NK-92 treated with Interleukin-12 subunit alpha and Interleukin-12 subunit beta, amount 100 ng/mL, for 24 hours (cell line): ENCODE measurements around the gene ARHGAP35.
A peak's percentile ranks its signal among the peaks of the same experiment; 100 is the strongest.
"Not testable (repeated sequence)": the region's sequence is repeated elsewhere in the genome, so short reads cannot be mapped to it uniquely, and the experiment has no call there.

Experiments
- DNase-seq: peaks from one replicate; lab custom pipeline; 2025; lab: John Stamatoyannopoulos, UW

ARHGAP35 gene

DNA sequence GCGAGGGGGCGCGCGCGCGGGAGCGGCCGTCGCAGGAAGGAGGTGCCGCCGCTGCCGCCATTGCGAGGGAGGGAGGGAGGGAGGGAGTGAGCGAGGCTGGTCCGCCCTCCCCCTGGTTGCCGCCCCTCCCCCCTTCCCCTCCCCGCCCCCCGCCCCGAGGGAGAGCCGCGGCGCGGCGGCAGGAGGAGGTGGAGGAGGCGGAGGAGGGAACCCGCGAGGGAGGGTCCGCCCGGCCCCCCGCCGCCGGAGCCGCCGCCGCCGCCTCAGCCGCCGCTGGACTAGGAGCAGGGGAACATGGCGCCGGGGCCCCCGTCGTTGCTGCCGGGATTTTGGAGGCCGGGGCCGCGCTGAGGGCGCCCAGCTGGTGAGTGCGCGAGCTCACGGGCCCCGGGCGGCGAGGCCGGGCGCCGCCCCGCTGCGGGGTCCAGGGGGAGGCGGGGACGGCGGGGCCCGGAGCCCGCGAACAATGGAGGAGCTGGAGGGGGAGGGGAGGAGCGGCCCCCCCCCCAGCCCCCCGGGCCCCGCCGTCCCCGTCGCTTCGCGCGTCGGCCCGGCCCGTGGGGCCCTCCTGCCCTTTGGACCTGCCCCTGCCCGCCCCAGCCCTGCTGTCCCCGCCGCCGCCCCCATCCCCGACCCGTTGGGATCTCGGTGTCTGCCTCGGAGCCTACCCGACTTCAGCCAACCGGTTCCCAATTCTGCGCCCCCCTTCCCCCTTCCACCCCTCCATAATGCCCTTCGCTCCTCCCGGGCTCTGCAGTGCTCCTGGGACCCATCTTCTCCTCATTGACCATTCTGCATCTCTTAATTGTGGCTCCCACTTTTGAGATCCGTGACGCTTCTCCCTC lies at the start of gene ARHGAP35:
TSS of gene ARHGAP35 (plus strand) at position 152 of the 845 bp plus-strand sequence. CDS start 57,679 bp downstream, outside the sequence.
- peak; percentile 28 for DNase-seq

DNA sequence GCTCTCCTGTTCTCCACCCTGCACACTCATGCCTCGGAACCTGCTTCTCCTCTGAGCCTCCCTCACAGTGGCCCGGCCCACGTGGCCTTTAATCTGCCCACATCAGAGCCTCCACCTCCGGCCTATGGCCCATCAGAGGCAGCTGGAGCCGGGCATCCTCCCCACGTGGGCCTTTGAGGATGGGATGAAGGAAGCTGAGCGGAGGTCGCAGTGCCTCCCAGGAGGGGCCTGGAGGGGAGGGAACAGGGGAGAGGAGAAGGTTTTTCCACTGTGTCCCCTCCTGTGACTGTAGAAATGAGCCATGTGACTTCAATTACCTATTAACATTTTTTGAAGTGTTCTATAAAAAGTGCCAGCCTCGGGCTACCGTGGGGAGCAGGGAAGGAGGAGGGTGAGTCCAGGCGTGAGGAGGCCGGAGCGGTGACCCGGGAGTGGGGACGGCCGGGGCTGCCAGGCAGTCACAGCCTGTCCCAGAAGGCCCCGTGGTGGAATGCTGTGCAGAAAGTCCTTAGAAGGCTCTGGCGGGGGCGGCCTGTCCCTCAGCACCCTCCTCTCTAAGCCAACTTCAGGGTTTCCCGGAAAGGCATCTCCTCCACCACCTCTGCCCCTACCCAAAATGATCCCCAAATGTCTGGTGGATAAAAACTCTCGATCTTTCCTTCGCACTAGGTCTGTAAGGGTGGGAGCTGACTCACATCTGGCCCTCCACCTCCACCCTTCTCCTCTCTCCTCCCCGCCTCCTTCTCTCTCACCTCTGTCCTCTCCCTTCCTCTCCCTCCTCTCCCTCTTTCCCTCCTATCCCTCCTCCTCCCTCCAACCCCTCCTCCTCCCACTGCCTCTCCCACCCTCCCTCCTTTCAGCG lies 47.6 kb upstream of the ARHGAP35 start:
- DNase-seq: no peak

DNA sequence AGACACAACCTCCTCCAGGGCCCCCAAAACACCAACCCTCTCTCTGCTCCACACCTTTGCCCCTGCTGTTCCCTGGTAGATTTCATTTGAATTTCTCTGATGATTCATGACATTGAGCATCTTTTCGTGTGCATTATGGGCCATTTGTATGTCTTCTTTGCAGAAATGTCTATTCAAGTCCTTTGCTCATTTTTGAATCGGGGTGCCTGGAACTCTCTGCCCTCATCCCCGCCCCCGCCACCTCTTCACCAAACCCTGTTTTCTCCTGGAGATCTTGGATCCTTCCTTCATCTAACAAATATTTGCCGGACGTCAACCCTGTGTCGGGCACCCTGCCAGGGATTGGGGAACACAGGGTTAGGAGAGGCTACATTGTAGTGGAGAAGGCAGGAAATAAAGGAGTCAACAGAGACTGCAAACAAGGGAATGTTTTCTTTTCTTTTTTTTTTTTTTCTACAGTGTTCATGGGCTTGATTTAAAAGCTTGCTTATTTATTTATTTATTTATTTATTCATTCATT lies 46.9 kb upstream of the ARHGAP35 start:
- DNase-seq: no peak

DNA sequence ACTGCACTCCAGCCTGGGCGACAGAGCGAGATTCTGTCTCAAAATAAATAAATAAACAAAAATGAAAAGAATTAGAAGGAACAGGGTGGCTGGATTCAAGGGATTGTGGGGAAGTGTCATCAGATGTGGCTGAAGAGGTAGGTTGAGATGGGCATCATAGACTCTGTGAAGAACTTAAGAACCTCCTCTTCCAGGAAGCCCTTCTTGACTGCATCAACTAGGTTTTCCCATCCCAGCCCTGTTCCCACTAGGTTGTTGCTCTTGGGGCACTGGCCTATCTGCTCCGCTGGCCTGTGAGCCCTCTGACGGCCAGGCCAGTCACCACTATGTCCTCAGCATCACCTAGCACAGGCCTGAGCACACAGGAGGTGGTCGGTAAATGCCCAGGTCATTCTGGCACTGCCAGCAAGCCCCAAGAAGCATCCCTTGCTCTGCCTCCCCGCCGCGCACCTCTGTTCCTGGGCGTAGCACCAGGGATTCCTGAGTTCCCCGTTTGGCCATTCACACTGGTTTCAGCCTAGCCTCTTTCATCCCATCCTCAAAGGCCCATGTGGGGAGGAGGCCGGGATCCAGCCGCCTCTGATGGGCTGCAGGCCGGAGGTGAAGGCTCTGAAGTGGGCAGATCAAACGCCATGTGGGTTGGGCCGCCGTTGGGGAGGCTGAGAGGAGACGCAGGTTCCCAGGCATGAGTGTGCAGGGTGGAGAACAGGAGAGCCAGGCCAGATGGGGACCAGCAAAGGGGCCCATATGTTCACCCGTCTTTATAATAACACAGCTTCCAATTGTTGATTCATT lies 44.8 kb upstream of the ARHGAP35 start:
- DNase-seq: no peak

DNA sequence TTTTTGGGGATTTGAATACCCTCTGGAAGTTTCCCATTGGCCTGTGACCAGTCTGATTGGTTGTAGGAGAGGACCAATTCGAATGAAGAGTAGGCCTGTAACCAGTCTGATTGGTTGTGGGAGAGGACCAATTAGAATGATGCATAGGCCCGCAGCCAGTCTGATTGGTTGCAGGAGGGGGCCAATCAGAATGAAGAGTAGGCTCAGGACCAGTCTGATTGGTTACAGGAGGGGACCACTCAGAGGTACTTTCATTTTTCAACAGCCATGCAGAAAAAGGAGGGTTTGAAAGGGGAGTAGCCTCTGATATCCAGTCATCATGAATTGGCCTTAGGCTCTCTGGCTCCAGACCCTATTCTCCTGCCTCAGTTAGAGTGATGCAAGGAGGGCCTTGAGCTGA lies 42.0 kb upstream of the ARHGAP35 start:
- DNase-seq: no peak

DNA sequence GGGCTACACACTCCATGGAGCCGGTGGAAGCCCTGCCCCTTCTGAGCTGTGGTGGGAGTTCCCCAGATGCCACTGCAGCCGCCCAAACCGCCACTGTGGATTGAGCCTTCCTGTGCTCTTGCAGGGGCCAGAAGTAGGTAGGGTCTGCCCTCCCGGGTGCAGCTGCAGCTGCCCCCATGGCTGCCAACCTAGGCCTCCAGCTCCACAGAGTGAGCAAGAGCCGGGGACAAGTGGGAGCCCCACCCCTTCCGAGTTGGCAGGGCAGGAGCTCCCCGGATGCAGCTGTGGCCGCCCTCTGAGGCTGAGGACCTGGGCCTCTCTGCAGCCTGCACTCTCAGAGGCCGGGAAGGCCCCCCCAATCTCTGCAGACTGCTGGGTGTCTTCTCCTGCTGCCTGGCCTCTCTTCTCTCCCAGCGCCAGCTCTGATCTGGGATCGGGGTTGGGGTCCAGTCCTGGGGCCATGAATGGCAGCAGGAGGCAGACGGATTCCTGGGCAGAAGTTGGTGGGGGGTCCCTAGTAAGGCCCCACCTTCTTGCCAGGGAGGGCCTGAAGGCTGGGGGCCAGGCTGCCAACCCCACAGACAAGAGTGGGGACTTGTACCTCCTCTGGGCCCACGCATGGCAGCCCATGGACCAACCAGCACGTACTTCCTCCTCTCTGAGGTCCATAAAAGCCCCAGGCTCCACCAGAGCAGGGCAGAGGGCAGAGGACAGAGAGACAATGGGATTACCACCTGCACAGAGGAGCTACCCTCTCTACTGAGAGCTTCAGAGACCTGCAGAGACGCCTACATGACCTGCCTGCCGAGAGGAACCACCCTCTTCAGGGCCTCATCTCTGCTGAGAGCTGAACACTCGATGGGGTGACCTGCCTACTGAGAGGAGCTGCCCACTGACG lies 39.0 kb upstream of the ARHGAP35 start:
- DNase-seq: no peak

DNA sequence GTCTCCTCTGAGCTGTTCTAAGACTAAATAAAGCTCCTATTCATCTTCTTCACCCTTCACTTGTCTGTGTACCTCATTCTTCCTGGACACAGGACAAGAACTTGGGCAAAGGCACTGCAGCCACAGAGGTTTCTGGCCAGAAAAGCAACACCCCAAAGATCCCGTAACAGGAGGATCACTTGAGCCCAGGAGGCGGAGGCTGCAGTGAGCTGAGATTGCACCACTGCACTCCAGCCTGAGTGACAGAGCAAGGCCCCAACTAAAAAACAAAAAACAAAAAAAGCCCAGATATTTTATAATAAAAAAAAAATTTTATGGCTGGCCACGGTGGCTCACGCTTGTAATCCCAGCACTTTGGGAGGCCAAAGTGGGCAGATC lies 38.4 kb upstream of the ARHGAP35 start:
- not testable (repeated sequence) for DNase-seq

DNA sequence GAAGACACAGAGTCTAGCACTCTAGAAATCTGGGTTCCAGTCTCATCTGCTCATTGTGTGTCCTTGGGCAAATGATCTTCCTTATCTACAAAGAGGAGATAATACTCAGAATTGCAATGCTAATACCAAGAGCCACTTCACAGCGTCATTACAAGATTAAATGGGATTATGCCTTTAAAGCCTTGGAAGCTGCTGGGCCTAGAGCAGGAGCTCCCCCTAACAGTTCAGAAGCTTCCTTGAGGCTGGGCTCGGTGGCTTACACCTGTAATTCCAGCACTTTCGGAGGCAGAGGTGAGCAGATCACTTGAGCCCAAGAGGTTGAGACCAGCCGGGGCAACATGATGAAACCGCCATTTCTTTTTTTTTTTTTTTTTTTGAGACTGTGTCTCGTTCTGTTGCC lies 37.7 kb upstream of the ARHGAP35 start:
- no peak for DNase-seq

DNA sequence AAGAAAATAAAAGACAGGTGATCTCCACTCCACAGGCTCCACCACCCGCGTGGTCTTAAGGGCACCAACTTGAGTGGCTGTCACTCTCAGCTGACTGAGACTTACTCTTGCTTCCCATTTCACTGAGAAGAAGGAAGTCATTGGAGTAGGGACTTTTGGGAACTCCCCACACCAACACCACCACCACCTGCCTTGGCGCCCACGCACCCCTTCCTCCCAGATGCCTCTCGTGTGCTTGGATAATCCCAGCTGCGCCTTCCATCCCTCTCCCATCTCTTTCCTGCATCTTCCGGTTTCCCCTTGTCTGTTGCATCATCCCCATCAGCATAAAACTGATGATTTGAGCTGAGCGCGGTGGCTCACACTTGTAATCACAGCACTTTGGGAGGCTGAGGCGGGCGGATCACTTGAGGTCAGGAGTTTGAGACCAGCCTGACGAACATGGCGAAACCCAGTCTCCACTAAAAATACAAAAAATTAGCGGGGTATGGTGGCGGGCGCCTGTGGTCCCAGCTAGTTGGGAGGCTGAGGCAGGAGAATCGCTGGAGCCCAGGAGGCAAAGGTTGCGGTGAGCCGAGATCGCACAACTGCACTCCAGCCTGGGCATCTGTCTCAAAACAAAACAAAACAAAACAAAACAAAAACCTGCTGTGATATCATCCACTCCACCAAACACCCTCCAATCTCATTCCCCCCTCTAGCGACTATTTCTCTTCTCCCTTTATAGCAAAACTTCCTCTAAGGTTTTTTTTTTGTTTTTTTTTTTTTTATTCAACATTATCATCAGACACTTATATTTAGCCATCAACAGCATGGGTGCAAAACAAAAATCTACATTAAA lies 35.7 kb upstream of the ARHGAP35 start:
- no peak for DNase-seq

DNA sequence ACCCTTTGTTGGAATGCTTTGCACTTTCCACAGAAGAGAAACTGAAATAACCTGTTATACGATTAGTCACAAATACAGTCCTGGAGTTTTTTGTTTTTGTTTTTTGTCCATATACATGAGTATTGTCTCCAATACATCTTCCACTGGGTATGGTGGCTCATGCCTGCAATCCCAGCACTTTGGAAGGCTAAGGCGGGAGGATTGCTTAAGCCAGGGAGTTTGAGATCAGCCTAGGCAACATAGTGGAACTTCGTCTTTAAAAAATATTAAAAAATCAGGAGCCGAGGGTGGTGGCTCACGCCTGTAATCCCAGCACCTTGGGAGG lies 35.1 kb upstream of the ARHGAP35 start:
- no peak for DNase-seq

DNA sequence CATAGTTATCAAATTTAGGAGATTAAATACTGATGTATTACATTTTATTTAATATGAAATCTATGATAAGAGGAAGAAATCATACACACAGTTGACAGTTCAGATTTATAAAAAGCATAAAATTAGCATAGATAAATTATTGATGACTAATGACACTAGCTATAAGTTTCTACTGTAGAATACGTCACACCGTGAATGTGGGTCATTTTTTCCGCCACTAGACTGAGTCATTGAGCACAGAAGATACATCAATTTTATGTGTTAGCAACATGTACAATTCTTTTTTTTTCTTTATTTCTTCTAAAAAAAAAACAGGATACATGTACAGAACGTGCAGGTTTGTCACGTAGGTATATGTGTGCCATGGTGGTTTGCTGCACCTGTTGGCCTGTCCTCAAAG lies 32.3 kb upstream of the ARHGAP35 start:
- DNase-seq: no peak

DNA sequence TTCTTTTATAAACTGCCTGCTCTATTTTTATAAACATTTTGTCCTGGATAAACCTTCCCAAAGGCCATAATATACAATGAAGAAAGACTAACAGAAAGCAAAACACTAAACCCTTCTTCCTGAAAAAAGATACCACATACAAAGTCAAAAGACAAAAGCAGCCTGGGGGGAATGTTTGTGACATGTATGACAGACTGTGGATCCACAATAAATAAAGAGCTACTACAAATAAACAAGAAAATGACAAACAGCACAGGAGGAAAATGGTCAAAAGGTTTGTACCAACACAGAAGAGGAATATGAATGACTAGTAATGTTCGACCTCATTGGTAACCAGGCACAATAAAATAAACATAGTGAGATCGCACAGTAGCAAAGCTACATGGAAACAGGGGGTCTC lies 29.9 kb upstream of the ARHGAP35 start:
- DNase-seq: no peak

DNA sequence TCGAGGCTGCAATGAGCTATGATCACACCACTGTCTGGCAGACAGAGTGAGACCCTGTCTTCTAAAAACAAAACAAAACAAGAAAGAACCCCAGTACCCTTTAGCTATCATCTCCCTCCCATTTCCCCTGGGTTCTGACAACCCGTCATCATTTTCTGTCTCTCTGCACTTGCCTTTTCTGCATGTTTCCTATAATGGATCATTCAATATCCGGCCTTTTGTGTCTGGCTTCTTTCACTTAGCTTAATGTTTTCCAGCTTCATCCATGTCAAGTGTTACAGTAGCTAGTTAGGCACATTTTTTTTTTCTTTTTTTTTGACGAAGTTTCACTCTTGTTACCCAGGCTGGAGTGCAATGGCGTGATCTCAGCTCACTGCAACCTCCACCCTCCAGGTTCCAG lies 26.7 kb upstream of the ARHGAP35 start:
- no peak for DNase-seq

DNA sequence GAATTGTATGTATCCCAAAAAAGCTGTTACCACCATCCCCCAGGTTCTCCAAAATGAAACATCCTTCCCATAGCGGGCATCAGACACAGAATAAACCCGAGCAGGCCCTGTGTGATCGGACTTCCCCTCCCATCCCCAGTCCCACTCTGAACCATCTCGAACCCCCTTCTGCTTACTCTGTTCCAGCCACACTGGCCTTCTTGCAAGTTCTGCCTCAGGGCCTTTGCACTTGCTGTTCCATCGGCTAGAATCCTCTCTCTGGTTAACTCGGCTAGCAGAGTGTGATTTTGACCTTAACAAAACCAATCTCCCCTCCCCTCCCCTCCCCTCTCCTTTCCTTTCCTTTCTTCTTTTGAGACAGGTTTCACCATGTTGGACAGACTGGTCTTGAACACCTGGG lies 25.8 kb upstream of the ARHGAP35 start:
- no peak for DNase-seq

DNA sequence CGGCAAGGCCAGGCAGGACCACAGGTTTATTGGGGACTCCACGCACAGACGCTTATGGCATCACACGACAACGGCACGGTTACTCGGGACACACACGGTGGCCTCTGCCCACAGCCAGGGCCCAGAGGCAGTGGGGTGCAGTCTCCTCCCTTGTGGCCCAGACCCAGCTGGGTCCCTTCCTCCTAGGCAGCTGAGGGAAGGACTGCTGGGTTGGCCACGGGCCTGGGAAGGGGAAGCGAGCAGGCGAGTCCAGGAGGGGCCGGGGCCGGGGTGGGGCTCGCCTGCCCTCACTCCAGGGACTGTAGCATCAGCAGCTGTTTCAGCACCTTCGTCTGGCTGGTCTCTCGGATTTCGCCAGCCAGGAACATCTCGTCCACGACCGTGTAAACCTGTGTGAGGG lies 22.6 kb upstream of the ARHGAP35 start:
- DNase-seq: no peak

DNA sequence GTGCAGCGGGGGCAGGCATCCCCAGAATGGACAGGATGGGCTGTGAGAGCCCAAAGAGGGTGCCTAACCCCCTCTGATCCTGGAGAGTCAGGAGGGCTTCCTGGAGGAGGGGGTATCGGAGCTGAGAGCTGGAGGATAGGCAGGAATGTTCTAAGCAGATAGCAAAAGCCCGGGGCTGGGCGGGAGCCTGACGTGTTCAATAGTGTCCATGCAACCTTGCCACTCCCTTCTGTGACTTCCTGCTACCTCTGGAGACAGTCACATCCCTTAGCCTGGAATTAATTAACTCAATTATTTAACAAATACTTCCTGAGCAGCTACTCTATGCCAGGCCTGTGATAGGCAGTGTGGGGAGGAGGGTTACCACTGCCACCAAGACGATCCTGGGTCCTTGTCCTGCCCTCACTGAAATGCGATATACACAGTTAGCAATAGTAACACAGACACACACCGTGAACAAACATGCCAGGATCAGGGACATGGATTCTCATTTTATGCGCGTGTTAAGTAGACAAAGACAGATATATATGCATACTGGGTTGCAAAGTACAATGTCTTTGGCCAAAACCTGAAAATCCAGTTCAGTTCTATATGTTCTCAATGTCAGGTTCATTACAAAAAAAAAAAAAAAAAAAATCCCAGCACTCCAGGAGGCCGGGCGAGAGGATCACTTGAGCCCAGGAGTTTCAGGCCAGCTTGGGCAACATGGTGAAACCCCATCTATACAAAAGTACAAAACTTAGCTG lies 20.9 kb upstream of the ARHGAP35 start:
- DNase-seq: no peak

DNA sequence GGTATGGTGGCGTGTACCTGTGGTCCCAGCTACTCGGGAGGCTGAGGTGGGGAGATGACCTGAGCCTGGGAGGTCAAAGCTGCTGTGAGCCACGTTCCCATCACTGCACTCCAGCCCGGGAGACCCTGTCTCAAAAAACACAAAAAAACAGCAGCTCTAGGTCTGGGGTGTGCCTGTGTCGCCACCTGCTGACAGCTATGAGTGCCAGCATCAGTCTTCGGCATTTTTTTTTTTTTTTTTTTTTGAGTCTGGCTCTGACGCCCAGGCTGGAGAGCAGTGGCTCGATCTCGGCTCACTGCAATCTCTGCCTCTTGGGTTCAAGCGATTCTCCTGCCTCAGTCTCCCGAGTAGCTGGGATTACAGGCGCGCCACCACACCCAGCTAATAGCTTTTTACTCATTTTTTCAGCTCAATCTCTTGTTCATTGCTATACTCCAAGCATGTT lies 20.3 kb upstream of the ARHGAP35 start:
- no peak for DNase-seq

DNA sequence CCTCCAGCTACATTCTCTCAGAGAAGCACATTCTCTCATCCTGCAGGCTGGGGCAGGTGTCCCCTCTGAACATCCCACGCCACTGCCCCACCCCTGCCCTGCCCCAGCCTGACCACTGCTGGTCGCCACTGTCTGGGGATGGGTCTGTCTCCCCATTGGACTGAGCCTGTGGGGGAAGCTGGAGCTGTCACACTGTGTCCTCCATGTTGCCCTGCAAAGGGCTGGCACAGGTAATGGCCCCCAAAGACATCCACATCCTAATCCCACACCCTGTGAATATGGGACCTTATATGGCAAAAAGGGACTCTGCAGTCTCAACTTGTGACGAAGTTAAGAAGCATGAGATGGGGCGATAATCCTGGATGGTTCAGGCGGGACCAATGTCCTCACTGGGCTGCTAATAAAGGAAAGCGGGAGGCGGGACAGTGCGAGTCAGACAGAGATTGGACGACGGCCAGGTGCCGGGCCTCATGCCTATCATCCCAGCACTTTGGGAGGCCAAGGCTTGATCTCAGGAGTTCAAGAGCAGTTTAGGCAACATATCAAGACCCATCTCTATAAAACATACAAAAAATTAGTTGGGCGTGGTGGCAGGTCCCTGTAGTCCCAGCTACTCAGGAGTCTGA lies 19.2 kb upstream of the ARHGAP35 start:
- DNase-seq: no peak

DNA sequence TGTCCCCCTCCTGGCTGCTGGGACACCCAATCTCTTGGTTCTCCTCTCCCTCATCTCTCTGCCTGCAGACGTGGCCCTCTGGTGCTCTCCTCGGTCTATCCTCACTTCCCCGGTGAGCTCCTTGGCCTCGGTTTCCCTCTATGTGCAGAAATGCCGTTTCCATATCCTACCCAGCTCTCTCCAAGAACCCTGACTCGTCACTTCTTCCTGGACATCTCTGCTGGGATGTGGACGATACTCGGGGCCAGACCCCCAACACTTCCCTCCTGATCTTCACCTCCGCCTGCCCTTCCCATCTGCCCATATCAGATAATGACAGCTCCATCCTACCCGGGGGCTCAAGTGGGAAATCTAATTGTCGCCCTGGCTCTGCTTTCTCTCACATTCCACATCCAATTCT lies 18.0 kb upstream of the ARHGAP35 start:
- no peak for DNase-seq
